ENCODE data around the gene TRAK2.

DNA sequence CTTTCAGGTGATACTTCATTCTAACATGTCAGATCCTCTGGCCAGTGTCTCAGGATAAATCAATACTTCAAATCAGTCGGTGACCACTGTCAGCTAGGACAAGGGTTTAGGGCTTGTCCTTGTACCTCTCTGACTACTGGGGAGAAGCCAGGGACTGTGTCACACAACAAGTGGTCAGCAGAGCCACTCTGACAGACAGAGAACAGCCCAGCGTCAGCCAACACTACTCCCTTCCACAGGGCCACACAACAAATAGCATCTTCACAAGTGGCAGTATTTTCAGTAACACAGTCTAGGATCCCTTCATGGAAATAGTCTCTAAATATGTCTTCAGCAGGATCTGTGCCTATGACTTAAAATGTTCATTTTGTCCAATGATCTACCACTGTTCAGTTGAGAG lies 108.3 kb downstream of the TRAK2 start:
- TF ChIP-seq, protein P1, sequence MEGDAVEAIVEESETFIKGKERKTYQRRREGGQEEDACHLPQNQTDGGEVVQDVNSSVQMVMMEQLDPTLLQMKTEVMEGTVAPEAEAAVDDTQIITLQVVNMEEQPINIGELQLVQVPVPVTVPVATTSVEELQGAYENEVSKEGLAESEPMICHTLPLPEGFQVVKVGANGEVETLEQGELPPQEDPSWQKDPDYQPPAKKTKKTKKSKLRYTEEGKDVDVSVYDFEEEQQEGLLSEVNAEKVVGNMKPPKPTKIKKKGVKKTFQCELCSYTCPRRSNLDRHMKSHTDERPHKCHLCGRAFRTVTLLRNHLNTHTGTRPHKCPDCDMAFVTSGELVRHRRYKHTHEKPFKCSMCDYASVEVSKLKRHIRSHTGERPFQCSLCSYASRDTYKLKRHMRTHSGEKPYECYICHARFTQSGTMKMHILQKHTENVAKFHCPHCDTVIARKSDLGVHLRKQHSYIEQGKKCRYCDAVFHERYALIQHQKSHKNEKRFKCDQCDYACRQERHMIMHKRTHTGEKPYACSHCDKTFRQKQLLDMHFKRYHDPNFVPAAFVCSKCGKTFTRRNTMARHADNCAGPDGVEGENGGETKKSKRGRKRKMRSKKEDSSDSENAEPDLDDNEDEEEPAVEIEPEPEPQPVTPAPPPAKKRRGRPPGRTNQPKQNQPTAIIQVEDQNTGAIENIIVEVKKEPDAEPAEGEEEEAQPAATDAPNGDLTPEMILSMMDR (conservative IDR thresholded peaks at IDR 0.05) = no peak
- no peak for TF ChIP-seq ZFX (IDR thresholded peaks at IDR 0.05)

Measured in C4-2B (cell line).